AG08396 (cell line): Measurements from ENCODE around the gene CCDC142.

Source experiments
- DNase-seq: peaks from one replicate; pipeline ENCODE4 v3.0.0; 2012; ENCODE audit warnings: low spot score, mixed read lengths

Gene CCDC142

DNA sequence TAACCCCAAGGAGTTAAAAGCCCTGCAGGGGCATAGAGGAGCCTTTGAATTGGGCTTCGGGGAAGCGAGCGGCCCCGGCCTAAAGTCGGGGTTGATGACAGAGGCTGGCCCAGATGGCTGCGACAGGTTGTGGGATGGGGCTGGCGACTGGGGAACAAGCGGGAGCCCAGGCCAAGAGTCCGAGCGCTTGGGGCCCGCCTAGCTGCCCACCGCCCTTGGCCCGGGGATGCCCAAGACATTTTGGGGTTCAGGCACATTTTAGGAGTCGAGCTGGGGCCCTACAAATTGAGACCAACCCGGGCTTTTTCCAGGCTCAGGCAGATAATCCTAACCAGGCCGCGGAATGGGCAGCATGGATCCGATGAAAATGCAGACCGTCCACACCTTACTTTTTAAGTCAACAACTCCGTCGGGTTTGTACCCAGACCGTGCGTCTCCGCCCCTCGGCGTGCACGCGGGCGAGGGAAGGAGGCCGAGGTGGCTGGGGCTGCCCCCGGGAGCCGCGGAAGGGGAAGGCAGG, 41.6 kb downstream of the CCDC142 start:
- no peak for DNase-seq

DNA sequence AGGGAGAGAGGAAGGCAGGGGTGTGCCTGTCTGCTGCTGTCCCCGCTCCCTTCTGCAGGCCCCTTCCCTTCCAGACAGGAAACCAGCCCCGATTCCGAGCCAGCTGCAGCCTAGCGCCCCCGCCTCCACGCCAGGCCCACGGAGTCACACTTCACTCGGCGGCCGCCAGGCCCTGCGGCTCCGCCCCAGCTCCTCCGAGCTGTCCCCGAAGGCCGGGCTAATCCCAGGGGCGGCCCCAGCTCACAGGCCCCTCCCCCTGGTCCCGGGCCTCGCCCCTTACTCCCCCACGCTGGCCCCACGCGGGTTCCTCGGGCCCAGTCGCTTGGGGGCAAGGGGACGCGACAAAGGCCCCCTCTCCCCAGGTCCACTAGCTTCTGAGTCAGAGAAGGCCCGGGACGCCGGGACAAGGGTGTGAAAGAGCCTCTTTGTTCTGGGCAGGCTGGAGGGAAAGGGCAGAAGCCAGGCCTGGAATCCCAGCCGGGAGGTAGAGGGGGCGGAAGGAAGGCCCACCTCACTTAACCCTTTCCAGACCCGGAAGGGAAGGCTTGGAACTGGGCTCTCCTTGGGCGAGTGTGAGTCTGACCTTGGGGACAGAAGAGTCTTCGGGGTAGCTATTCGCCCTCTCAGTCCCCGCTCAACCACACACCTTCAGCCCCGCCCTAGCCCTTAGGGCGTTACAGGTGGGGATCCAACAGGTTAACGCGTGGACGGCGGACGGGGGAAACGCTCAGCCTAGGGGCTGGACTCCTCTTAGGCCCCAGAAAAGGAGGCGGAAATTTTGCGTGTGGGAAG, 42.2 kb downstream of the CCDC142 start:
- peak; percentile 99 for DNase-seq

DNA sequence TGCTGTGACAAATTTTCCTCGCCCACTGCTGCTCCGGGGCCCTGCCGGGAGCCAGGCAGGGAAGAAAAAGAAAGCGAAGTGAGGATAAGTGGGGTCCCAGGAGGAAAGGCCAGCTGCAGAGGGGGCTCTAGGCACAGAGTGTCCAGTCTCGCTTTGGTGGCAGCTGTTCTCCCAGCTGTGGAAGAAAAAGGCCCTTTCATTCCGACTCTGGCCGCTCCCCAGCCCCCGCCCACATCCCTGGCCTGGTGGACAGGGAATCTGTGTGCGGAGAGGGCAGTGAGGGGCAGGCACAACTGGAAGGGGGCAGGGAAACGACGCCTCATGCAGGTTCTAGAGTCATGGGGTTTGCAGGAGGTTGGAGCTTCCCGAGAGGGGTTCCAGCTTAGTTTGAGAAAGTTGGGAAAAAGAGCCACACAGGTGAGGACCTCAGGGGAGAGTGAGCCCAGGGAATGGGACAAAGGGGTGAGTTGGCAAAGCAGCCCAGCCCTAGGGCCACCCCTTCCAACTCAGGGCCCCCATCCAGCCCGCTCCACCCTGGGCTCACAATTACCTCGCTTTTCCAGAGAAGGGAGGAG, 42.9 kb downstream of the CCDC142 start:
- DNase-seq: peak; percentile 88

DNA sequence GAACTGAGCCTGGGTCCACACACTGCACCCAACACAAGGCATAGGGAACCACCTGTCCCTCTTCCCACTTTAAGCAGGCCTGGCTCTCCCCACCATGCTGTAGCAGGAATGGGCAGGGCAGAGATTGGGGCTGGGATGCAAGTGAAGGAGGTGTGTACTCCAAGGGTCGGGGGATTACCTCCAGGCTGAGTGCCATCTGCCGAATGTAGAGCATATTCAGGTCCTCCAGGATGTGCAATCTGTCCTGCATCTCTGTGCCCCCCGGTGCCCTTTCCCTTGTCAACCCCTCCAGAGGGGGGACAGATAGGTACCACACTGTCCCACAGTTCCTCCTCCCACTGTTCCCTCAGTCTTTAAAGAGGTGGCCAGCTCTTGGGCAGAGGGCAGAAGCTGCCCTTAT, 43.4 kb downstream of the CCDC142 start:
- DNase-seq: no peak

DNA sequence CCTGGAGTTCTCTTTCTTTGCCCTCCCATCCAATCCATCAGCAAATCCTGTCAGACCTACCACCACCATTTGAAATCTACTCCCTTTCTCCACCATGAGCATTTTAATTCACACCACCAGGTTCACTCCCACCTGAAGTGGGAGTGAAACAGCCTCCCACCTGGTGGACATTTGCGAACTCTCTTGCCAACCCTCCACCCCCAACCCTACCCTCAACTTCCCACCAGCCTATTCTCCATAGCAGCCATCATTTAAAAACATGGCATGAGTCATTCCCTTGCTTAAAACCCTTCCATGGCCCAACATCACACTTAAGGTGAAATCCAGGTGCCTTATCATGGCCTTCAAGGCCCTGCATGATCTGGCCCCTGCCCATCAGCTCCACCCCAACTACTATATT, 44.5 kb downstream of the CCDC142 start:
- DNase-seq: no peak

DNA sequence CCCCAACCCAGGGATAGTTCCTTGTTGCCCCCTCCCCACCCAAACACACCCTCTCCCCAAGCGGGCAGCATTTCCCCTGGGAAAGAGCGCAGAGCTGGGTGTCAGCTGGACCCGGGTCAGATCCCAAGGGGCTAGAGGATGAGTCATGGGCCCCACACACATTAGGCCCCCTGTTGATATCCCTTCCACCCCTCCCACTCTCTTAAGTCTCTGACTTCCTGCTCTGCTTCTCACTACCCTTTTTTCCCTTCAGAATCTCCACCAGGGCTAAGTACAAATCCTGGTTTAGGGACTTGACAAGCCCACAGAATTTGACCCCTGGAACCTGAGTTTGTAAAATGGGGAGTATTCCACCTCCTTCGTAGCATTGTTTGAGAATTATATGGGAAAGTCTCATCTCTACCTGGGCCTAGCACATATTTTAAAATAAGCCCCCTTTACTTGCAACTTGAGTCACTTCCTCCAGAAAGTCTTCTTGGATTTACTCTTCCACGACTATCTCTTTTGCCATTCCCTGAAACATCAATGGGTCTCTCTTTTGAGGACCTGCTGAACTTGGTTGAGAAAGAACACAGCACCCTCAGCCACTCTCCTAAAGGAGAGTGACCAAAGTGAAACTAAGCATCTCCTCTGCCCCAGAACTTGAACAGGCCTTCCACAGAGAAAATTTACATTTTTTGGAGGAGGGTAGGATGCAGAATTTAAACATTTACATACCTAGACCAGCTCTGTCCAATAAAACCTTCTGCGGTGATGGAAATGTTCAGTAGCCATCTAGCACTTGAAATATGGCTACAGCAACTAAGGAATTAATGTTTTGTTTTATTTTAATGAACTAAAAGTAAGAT, 45.7 kb downstream of the CCDC142 start:
- DNase-seq: no peak

DNA sequence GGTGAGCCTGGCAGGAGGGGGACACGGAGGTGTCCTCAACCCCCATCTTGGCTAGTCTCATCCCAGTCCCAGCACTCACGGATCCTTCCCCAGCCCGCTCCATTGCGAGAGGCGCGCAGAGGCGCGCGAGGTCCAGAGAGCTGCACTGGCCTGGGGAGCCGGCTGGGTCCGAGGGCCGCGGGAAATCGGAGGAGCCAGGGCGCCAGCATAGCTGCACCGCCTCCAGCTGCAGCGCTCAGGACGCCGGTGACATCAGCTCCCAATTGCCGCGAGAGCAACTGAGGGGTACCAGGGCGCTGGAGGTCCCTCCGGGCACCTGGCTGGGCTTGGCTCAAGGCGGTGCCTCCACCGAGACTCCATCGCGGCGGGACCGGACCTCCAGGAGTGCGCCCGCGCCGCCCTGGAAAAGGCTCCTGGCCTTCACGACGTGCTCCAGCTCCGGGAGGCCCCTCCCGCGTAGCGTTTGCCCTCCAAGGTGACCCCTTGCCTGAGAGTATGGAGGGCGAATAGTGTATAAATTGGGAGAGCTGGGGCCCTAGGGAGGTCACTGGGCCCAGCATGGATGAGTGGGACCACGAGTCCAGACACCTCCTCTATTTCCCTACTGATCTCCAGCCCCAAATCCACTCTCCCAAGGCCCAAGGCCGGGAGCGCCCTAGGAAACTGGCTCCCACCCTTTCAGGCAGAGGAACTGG, 46.5 kb downstream of the CCDC142 start:
- DNase-seq: no peak

DNA sequence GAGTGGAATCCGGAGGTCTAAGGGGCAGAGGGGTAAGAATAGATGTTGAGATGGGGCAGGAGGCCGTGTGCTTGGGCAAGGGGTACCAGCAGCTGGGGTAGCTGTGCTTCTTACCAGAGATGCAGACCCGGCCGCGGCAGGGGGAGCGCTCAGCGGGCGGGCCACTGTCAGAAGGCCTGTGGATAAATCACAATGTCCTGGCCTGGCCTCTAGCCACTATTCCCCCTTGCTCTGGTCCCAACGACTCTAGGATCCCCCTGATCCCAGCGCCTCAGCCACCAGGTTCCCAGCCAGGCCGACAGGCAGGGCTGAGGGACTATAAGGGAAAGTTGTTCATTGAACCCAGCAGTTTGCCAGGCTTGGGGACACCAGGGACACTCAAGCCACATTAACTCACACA, 52.3 kb downstream of the CCDC142 start:
- no peak for DNase-seq

DNA sequence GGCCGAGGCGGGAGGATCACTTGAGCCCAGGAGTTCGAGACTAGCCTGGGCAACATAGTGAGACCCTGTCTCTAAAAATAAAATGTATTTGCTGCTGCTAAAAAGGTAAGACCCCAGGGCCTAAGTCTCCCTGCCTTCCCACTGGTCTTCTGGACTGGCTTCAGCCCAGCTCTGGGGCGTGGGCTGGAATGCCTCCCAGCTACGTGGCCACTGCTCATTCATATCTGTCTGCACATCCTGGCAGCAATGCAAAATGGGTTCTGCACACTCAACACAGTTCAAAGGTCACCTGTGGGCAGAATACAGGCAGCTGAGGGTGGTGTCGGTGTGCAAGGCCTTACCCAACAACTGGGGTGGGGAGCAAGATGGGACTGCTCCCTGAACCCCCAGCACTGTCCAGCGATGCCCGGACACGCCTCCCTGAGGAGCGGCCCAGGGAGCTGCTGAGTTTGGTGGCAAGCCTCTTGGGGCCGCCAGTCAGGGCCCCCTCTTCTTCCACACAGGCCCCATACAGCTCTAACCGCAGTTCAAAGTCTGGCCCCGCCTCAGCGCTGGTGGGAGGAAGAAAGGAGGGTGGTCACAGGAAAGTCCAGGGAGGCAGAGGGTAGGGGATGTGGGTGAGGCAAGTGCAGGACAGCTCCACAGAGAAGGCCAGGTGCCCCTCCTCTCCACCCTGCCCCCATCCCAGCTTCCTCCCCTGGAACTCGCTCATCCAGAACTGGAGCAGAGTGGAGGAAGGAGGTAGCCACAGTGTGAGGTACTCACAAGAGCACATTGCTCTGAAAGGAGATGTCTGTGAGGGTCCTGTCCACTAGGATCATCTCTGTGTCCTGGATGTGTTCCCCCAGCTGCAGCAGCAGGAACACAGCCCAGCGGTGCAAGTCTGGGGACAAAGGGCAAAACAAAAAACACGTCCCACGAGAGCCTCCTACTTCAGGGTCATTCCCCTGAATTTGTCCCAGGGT, 53.0 kb downstream of the CCDC142 start:
- DNase-seq: no peak

DNA sequence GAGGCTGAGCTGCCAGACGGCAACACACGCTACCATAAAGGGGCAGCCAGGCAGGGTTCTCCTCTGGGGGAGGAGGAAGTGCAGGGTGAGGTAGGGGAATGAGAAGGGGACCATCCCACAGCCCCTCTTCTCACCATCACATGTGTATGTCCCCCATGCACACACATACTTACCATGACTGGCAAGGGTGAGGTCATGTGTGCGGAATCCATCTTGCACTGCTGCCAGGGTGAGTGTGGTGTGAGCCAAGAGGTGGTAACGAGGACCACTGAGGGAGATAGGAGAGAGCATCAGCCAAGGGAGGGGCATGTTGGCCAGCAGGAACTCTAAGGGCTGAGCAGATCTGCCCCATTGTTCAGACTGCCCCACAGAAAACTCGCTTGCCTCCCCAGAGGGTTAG, 54.1 kb downstream of the CCDC142 start:
- no peak for DNase-seq

DNA sequence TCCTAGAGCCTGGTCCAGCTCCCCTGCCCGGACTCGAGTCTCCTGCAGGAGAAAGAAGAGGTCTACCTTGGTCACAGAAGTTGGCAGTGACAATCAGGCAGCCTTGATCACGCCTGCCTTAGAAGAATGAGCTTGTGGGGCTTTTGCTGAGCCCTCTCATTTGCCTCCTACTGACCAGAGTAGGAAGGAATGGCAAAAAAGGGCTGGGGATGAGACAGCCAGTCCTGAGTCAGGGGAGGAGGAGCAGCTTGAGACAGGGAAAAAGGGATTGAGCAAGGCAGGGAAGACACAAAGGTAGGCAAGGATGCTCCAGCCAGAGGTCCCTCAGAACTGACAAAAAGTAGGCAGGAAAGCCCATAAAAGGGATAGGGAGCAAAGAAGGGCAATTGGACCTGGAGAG, 55.2 kb downstream of the CCDC142 start:
- no peak for DNase-seq

DNA sequence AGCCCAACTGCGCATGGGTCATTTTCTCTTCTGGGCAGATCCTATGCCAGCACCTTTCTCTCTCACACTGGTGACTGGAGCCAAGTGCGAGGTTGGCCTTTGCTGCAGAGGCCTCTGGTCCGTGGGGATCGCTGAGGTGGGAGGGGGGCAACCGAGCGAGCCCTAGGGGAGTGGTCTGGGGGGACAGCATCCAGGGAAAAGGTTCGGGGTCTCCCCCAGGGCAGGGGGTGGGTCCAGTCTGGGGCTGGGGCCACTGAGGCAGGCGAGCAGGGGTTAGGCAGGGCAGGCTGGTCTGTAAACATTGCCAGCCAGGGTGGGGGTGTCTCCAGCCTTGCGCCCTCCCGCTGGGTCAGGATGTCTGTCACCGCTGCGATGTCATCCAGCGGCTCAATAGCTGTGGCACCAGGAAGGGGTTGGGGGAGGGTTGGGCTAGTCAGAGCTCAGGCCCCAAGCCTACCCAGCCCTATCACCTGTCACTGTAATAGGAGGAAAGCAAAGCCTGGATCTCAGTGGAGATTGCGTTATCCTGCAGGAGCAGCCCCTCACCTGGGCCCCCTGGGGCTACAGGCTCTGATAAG, 56.5 kb downstream of the CCDC142 start:
- DNase-seq: no peak

DNA sequence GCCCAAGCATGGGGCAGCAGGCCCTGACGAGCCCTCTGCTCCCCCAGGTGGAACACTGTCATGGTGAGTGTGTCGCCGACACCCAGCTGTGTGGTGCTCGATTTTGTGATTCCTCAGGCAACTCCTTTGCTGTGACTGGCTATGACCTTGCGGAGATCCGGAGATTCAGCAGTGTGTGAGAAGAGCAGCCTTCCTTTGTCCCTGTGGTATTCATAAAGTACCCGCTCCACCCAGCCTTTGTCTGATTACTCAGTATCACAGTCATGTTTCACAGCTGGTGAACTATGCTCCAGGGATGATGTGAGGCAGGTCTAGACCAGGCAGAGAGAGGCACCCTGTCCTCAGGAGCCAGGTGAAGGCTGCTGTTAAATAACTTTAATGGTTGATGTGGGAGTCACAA, 57.3 kb downstream of the CCDC142 start:
- no peak for DNase-seq

DNA sequence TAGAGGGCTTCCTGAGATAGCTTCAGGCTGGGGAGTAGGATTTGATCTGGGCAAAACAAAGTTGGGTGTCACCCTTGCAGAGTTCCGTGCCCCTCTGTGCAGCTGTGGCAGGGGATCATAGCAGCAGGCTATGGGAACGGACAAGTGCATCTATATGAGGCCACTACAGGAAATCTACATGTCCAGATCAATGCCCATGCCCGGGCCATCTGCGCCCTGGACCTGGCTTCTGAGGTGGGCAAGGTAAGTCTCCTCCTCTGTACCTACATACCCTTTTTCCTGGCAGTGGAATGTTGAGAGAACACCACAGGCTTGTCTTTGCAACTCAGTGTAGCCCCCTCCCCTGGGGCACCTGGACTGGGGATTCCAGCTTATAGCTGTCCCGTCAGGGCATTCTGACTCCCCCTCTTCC, 57.8 kb downstream of the CCDC142 start:
- DNase-seq: no peak

DNA sequence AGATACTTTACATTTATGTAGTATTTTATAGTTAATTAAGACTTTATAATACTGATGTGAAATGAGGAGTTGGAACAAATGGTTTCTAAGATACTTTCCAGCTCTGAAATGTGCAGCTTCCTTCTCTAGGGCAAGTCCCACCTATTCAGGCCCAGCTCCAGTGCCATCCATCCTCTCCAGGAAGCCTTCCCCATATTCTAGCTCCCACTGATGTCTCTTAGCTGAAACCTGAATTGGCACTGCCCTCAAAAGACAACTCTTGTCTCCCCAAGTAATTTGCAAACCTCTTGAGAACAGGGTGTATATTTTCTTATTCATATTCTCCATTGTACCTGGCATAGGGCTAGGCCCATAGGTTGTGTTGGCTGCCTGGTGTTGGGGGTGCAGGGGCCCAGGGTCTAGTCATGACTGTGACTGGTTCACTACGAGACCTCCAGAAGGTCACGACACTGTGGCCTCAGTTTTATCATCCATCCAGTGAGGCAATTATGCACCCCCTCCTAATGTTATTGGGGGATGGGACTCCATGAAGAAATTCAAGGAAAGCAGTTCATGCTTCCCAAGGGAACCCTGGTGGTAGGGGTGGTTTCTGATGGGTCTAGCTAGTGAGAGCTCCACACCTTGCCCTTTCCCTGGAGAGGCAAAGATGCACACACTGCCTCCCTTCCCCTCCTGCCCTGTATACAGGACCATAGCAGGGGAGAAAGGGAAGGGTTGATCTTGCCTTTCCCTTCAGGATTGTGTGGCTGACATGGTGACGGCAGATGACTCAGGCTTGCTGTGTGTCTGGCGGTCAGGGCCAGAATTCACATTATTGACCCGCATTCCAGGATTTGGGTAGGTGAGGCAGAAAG, 58.4 kb downstream of the CCDC142 start:
- DNase-seq: no peak
